Endothelial cell of umbilical vein (primary cell): ENCODE measurements around the gene ANKRD13B. TPM values are rescaled to one million over a fixed set of nuclear protein-coding genes. Genes with fewer than 3 reads are reported as not detected.

Experiments used
- BruUV-seq: library from RNA; stranded (reverse); fragments of 400-500 nt; replicated peaks from 2 replicates; lab custom pipeline; 2021; lab: Mats Ljungman, UMichigan
- CTCF ChIA-PET: fragments of 300-600, 350-600 bp; sonication (Branson Sonifier 250); formaldehyde crosslinking; loops from one replicate; lab custom pipeline; 2021; ENCODE audit warnings: antibody characterized with exemption, inconsistent platforms; lab: Charles Lee
- POLR2A ChIA-PET: fragments of 300-600, 350-600 bp; sonication (Branson Sonifier 250); formaldehyde crosslinking; loops from one replicate; lab custom pipeline; 2021; ENCODE audit warnings: antibody characterized with exemption, inconsistent platforms; lab: Charles Lee
- DNase-seq: peaks from one replicate; pipeline ENCODE4 v3.0.0-alpha.2; 2011; ENCODE audit warnings: low read depth, low spot score
- FAIRE-seq: peaks from 2 replicates; lab custom pipeline; 2011; peaks lifted over from hg19 to GRCh38; lab: Jason Lieb, UNC
- H2AFZ ChIP-seq: 2 replicates; pipeline ENCODE4 v1.6.0; 2012; ENCODE audit warnings: low read depth, low read length, control low read depth, inconsistent platforms
- H3K27ac ChIP-seq: 2 replicates; pipeline ENCODE4 v1.5.1; 2011; ENCODE audit warnings: low read depth, mild to moderate bottlenecking, control low read depth, low read length, moderate library complexity; ENCODE audit not compliant: insufficient read depth
- H3K27me3 ChIP-seq, 2 experiments: 2 replicates each; pipeline versions ENCODE4 v1.6.0 to v1.6.1; 2011; ENCODE audit warnings: low read length in 2 of 2, mixed read lengths in 1 of 2; ENCODE audit not compliant: control insufficient read depth in 2 of 2, insufficient read depth in 2 of 2
- H3K36me3 ChIP-seq, 2 experiments: 2 replicates in 1 of 2; 3 replicates in 1 of 2; pipeline ENCODE4 v1.5.1; 2011; ENCODE audit warnings: low read length in 2 of 2, mild to moderate bottlenecking in 1 of 2, moderate library complexity in 1 of 2; ENCODE audit not compliant: control insufficient read depth in 2 of 2, insufficient read depth in 2 of 2; ENCODE audit errors: extremely low read depth in 1 of 2
- H3K4me1 ChIP-seq: 3 replicates; pipeline ENCODE4 v1.5.1; 2011; ENCODE audit warnings: mild to moderate bottlenecking, low read length; ENCODE audit not compliant: control insufficient read depth, insufficient read depth; ENCODE audit errors: extremely low read depth
- H3K4me2 ChIP-seq: 2 replicates; pipeline ENCODE4 v1.6.1; 2011; ENCODE audit warnings: low read length, control low read depth, mixed read lengths; ENCODE audit not compliant: insufficient read depth
- H3K4me3 ChIP-seq, 3 experiments: fragments of 200-600 bp in 1 of 3; sonication (generic), shearing (Covaris generic) in 1 of 3; replicated peaks in 1 of 3; 2 replicates each; pipeline ENCODE4 v1.5.1; 2011 to 2016; ENCODE audit warnings: control low read depth in 3 of 3, low read length in 3 of 3, mild to moderate bottlenecking in 2 of 3, inconsistent platforms in 1 of 3, low read depth in 1 of 3, moderate library complexity in 1 of 3; ENCODE audit not compliant: insufficient read depth in 1 of 3
- H3K79me2 ChIP-seq: 2 replicates; pipeline ENCODE4 v1.6.0; 2012; ENCODE audit warnings: low read length, inconsistent platforms; ENCODE audit not compliant: control insufficient read depth, insufficient read depth
- H3K9ac ChIP-seq: replicated peaks from 2 replicates; pipeline ENCODE3; 2011; ENCODE audit warnings: low read length, control low read depth; ENCODE audit not compliant: insufficient read depth; ENCODE audit errors: extremely low read depth
- H3K9me1 ChIP-seq: replicated peaks from 3 replicates; pipeline ENCODE4 v1.6.0; 2011; ENCODE audit warnings: mild to moderate bottlenecking, low read length; ENCODE audit not compliant: control insufficient read depth, insufficient read depth; ENCODE audit errors: extremely low read depth
- H3K9me3 ChIP-seq: replicated peaks from 2 replicates; pipeline ENCODE4 v1.5.1; 2012; ENCODE audit warnings: low read length, inconsistent platforms; ENCODE audit not compliant: control insufficient read depth, insufficient read depth
- H4K20me1 ChIP-seq: replicated peaks from 2 replicates; pipeline ENCODE3; 2011; ENCODE audit warnings: mild to moderate bottlenecking, low read length; ENCODE audit not compliant: control insufficient read depth, insufficient read depth; ENCODE audit errors: extremely low read depth
- EZH2 ChIP-seq: IDR thresholded peaks from 2 replicates; pipeline ENCODE4 v1.6.1; 2012; ENCODE audit warnings: borderline replicate concordance, low read depth, mild to moderate bottlenecking, moderate library complexity, low read length, inconsistent platforms; ENCODE audit not compliant: severe bottlenecking
- FOS ChIP-seq: IDR thresholded peaks from 2 replicates; pipeline ENCODE4 v1.6.1; 2011; ENCODE audit warnings: mild to moderate bottlenecking, low read length, moderate library complexity, borderline replicate concordance; ENCODE audit not compliant: insufficient read depth
- GATA2 ChIP-seq: IDR thresholded peaks from 2 replicates; pipeline ENCODE4 v1.7.0; 2011; ENCODE audit warnings: low read depth, mild to moderate bottlenecking, moderate library complexity, mixed read lengths, low read length; ENCODE audit not compliant: insufficient read length, insufficient read depth
- JUN ChIP-seq: IDR thresholded peaks from 2 replicates; pipeline ENCODE4 v1.6.1; 2011; ENCODE audit warnings: borderline replicate concordance, low read depth; ENCODE audit not compliant: insufficient read length, insufficient read depth
- MYC ChIP-seq: IDR thresholded peaks from one replicate; pipeline ENCODE4 v1.6.1; 2011; ENCODE audit warnings: mild to moderate bottlenecking, low read depth, low read length
- POLR2A ChIP-seq: IDR thresholded peaks from 2 replicates; pipeline ENCODE4 v1.6.1; 2012; ENCODE audit warnings: low read depth, mild to moderate bottlenecking, control low read depth, low read length
- POLR2AphosphoS5 ChIP-seq: IDR thresholded peaks from 2 replicates; pipeline ENCODE4 v1.6.1; 2012; ENCODE audit warnings: low read depth, mild to moderate bottlenecking, control low read depth, low read length, moderate library complexity; ENCODE audit not compliant: insufficient read depth
- dilution Hi-C: fragments of 300-500 bp; cut with MboI; formaldehyde crosslinking; loops from one replicate; pipeline ENCODE4 v1.15.0; 2019; ENCODE audit warnings: low sequenced_read_pairs; ENCODE audit not compliant: extremely low pct_ligation_motif_present
- intact Hi-C: fragments of 100-400 bp; cut with micrococcal nuclease; formaldehyde crosslinking; loops from one replicate; pipeline ENCODE4 v1.10.0; 2022
- polyA plus RNA-seq, 4 experiments: library from polyadenylated mRNA; depleted of rRNA in 3 of 4; stranded (reverse) in 3 of 4; unstranded in 1 of 4; fragments of >200 nt; gene quantifications; 2 replicates each; pipeline versions ENCODE4 v1.2.1 to v1.2.3, GENCODE V29; 2011 to 2012; ENCODE audit warnings: missing spikeins in 1 of 4
- total RNA-seq: library from RNA; stranded (reverse); gene quantifications from 2 replicates; pipeline ENCODE4 v1.2.3, GENCODE V29; 2021
- TF ChIP-seq, protein P1 (sequence below): IDR thresholded peaks from 2 replicates; pipeline ENCODE4 v1.6.1; 2011; ENCODE audit not compliant: insufficient read depth, insufficient read length
- TF ChIP-seq, protein P2 (sequence below), 2 donors: IDR thresholded peaks; 1 replicate in 1 of 2; 2 replicates in 1 of 2; pipeline ENCODE4 v1.5.1; 2011; ENCODE audit warnings: low read length in 2 of 2, mild to moderate bottlenecking in 2 of 2, moderate library complexity in 2 of 2, control low read depth in 1 of 2, inconsistent platforms in 1 of 2, low read depth in 1 of 2; ENCODE audit not compliant: insufficient read depth in 1 of 2; ENCODE audit errors: extremely low read depth in 1 of 2

The ANKRD13B gene
- total and polyA plus RNA-seq, 2 donors (not counting 3 experiments of a cell fraction or from before 2014, with no cell fraction given), result 21.1 to 23.2 TPM

DNA sequence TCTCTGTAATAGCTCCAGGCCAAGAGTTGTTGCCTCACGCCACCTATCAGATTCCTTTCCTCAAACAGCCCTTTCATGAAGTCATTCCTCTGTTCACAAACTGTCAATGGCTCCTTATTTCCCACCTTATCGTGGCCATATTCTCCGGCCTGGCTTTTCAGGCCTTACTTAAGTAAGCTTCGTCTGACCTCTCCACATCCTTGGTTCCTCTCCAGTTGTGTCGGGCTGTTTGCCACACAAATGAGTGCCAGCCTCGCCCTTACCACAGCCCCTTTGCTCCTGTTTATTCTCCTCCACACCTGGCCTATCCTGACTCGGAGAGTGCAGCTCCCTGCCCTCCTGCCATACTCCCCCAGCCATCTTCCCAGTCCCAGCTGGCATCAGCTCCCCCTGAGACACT is 22.4 kb upstream of the ANKRD13B start:
- dilution Hi-C loops (no loop called here), intact Hi-C loops (no loop called here)
- Histone ChIP-seq H2AFZ (no peak overlapping the region), H4K20me1 (no peaks in the 10 kb centered on the region), H3K36me3 (peaks cover 0 to 20% of the 10 kb centered on the region in 2 experiments), H3K4me1 (peaks cover 24% of the 10 kb centered on the region), H3K27ac (no peak overlapping the region), H3K9me3 (no peaks in the 10 kb centered on the region), H3K27me3 (no peaks in the 10 kb centered on the region), H3K9ac (no peak overlapping the region), H3K4me2 (no peak overlapping the region), H3K9me1 (no peaks in the 10 kb centered on the region), H3K79me2 (no peaks in the 10 kb centered on the region), H3K4me3 (no peak overlapping the region)
- CTCF ChIA-PET, result interaction anchor here (1.0 to 8.8 kb wide), 5 partner anchors 15 to 200 kb away, joined by 3 to 105 read pairs (median 6); partner anchors contain the start of gene ANKRD13B
- POLR2A ChIA-PET, result no interaction called here
- FAIRE-seq, result no peak
- DNase-seq, result no peak
- TF ChIP-seq FOS (no peak), POLR2AphosphoS5 (no peak), GATA2 (no peak), MYC (no peak), EZH2 (no peak), JUN (no peak), POLR2A (no peak)
- TF ChIP-seq, protein P1, sequence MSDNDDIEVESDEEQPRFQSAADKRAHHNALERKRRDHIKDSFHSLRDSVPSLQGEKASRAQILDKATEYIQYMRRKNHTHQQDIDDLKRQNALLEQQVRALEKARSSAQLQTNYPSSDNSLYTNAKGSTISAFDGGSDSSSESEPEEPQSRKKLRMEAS, result no peak
- TF ChIP-seq, protein P2, sequence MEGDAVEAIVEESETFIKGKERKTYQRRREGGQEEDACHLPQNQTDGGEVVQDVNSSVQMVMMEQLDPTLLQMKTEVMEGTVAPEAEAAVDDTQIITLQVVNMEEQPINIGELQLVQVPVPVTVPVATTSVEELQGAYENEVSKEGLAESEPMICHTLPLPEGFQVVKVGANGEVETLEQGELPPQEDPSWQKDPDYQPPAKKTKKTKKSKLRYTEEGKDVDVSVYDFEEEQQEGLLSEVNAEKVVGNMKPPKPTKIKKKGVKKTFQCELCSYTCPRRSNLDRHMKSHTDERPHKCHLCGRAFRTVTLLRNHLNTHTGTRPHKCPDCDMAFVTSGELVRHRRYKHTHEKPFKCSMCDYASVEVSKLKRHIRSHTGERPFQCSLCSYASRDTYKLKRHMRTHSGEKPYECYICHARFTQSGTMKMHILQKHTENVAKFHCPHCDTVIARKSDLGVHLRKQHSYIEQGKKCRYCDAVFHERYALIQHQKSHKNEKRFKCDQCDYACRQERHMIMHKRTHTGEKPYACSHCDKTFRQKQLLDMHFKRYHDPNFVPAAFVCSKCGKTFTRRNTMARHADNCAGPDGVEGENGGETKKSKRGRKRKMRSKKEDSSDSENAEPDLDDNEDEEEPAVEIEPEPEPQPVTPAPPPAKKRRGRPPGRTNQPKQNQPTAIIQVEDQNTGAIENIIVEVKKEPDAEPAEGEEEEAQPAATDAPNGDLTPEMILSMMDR (IDR thresholded peaks at IDR 0.05; ENCODE audit: extremely low read depth in 1 of 2, insufficient read depth in 1 of 2, low read depth in 1 of 2, low read length in 2 of 2), result no peak
- BruUV-seq, result no TSS peak
